Erythroblast (primary cell): ENCODE data around the gene OGA.

Experiments used
- DNase-seq, 2 experiments: peaks; one replicate each; lab custom pipeline; 2025; lab: John Stamatoyannopoulos, UW
- GATA1 ChIP-seq: IDR thresholded peaks from 2 replicates; pipeline ENCODE4 v1.6.1; 2011; ENCODE audit warnings: low read depth, mild to moderate bottlenecking, control low read depth, low read length, moderate library complexity
- POLR2A ChIP-seq: IDR thresholded peaks from 2 replicates; pipeline ENCODE4 v1.6.1; 2011; ENCODE audit warnings: mild to moderate bottlenecking, low read length

OGA gene

DNA sequence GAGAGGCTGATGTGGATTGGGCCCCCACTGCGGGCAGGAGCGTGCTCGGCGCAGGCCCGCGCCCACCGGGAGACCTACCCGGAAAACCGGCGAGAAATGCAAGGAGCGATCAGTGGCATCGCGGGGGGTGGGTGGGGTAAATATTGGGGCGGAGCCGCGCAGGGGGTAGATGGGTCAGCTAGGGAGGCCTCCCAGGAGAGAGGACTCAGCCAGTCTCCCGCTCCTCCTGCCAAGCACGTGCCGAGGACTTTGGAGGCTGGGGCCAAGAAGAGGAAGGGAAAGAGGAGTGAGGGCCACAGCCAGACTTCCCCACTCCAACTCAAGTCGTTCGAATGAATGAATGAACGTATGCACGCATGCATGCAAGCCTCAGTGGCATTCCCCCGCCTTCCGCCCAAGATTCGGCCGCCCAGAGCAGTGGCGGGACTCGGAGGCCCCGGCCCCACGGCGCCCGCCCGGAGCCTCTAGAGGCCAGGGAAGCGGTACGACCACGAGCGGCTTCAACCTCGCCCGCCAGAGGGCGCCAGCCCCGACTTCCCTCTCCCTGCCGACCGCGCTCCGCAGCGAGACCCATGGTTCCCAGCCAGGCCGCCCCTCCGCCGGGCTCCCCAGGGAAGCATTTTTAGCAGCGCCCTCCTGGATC, 38.6 kb downstream of the OGA start:
- no peak for TF ChIP-seq POLR2A
- no peak for TF ChIP-seq GATA1
- peak; percentile 77 to 88 for DNase-seq

DNA sequence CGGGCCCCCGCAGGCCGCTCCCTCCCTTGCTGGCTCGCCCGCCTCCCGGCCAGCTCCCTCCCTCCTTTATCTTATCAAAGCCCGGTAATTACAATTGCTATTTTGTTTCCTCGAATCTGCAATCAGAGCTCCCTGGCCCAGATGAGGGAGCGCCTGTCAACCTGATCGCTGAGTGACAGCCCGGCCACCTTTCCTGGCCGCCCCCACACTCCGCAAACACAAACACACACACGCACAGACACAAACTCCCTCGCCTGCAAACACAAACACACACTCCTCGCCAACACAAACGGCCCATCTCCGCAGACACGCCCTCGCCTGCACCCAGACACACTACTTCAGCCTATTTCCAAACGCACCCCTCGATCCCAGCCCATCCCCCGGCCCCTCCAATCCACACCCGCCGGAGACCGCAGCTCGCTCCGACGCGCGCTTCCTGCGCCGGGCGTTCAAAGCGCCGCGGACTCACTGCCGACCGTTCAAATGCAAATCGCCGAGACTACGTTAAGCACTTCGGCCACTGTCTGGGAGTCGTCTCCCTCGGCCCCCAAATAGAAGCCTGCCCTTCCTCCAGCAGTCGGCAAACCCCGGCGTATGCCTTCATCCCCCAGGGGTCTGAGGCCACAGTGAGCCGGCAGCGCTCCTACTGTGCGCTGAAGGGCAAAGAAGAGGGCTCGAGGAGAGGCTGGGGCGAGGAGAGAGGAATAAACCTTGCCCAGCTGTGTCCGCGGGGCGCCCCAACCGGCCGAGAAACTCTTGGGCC, 39.3 kb downstream of the OGA start:
- TF ChIP-seq POLR2A (no peak), GATA1 (no peak)
- DNase-seq: peak; percentile 53 to 59

- TF ChIP-seq GATA1 (no peak), POLR2A (no peak)
Observed at GRCh38 chr10:101778151-101778780, 40.0 kb downstream of the OGA start.

GRCh38 chr10:101777619-101778145, 40.6 kb downstream of the OGA start:
- no peak for DNase-seq
- TF ChIP-seq GATA1 (no peak), POLR2A (no peak)

More at GRCh38 chr10:101778151-101778780, 40.0 kb downstream of the OGA start:
- peak; percentile 33 to 37 for DNase-seq

- TF ChIP-seq POLR2A: no peak
- no peak for TF ChIP-seq GATA1
- DNase-seq: no peak
Observed at GRCh38 chr10:101776161-101776817, 42.0 kb downstream of the OGA start.

GRCh38 chr10:101775273-101776160, 42.7 kb downstream of the OGA start, which contains the start of gene FGF8:
Gene FGF8 (minus strand): TSS chr10:101776114. CDS start chr10:101775900, 214 bp downstream.
- TF ChIP-seq POLR2A: no peak
- no peak for TF ChIP-seq GATA1
- no peak for DNase-seq

- no peak for DNase-seq
- TF ChIP-seq GATA1: no peak
- no peak for TF ChIP-seq POLR2A
Observed at GRCh38 chr10:101774589-101775272, 43.5 kb downstream of the OGA start.

- DNase-seq: no peak
- no peak for TF ChIP-seq GATA1
- TF ChIP-seq POLR2A: no peak
Observed at GRCh38 chr10:101773923-101774588, 44.2 kb downstream of the OGA start.

- no peak for TF ChIP-seq GATA1
- no peak for TF ChIP-seq POLR2A
- DNase-seq: no peak
Observed at GRCh38 chr10:101772895-101773761, 45.1 kb downstream of the OGA start.

DNA sequence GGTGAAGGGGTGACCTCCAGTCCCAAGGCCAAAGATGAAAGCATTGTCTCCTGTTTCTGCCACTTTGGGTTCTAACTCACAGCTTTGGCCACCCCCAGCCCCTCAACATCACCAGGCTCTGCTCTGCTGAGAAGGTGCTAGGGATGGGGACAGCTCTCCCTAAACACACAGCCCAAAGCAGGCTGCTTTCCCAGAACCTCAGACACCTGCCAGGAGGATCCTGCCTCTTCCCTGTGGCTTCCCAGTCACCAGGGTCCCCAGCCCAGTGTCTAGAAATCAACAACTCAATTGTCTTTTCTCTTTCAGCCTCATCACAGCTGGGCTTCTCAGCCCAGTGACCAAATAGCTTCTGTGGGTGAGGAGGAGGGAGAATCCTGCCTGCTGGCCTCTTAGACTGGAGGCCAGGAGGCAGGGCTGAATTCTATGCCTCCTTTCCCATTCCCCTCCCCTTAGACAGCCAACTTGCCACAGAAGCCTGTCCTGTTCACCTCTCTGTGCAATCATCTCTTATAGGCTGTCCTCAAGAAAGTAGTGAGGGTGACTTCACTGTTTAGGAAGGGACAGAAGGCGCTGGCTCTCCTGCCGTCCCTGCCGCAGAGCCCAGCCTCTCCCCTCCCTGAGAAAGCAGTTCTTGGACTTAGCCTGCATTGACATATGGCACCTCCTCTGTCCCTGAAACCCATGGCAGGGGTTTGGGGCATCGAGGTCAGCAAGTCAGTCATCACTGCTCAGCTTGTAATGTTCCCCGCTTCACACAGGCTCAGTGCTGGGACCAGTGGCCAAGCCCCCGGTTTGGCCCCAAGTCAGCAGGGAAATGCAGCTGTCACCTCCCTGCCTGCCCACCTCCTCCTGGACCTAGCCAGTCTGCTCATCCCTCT, 46.0 kb downstream of the OGA start:
- no peak for DNase-seq
- TF ChIP-seq POLR2A (no peak), GATA1 (no peak)
